ENCODE data around the gene SETMAR.

SETMAR gene

GRCh38 chr3:4336850-4337546 lies 33.8 kb downstream of the SETMAR start:
- Histone ChIP-seq H3K4me2 (ENCODE audit: low read length) (no peak overlapping the region), H2BK5ac (ENCODE audit: low read length) (no peak overlapping the region), H3K56ac (ENCODE audit: low read length) (no peak overlapping the region), H2BK120ac (ENCODE audit: low read depth, low read length) (no peak overlapping the region), H4K8ac (ENCODE audit: low read depth, low read length) (no peak overlapping the region), H3K18ac (ENCODE audit: low read length) (no peak overlapping the region), H3K4ac (ENCODE audit: low read depth, low read length) (no peak overlapping the region), H3K4me3 (ENCODE audit: low read length) (no peak overlapping the region), H3K79me1 (ENCODE audit: low read length) (no peaks in the 10 kb centered on the region), H2BK15ac (replicated peaks; ENCODE audit: low read depth) (no peak overlapping the region), H3K27me3 (ENCODE audit: insufficient read depth, low read length, poor library complexity) (no peaks in the 10 kb centered on the region), H3K23ac (ENCODE audit: low read length) (no peak overlapping the region), H3K27ac (ENCODE audit: low read depth, low read length) (no peak overlapping the region), H3K79me2 (ENCODE audit: control insufficient read depth, insufficient read depth, low read length) (no peaks in the 10 kb centered on the region), H2AK5ac (ENCODE audit: low read length) (no peak overlapping the region), H3K36me3 (ENCODE audit: control insufficient read depth, insufficient read depth, low read length) (no peaks in the 10 kb centered on the region), H3K4me1 (ENCODE audit: control insufficient read depth, low read depth, low read length) (peaks cover 3% of the 10 kb centered on the region), H3K9ac (ENCODE audit: low read length) (no peak overlapping the region), H4K5ac (ENCODE audit: low read length) (no peak overlapping the region)
- DNase-seq: no peak
- WGBS (ENCODE audit: extremely low coverage, insufficient coverage, low lambda C conversion rate): no CpG with 5 or more reads among the region's 3 CpGs

- Histone ChIP-seq H3K36me3 (ENCODE audit: control insufficient read depth, insufficient read depth, low read length) (no peaks in the 10 kb centered on the region), H3K56ac (ENCODE audit: low read length) (no peak overlapping the region), H3K79me1 (ENCODE audit: low read length) (no peaks in the 10 kb centered on the region), H3K4me1 (ENCODE audit: control insufficient read depth, low read depth, low read length) (peaks cover 1% of the 10 kb centered on the region), H3K4me2 (ENCODE audit: low read length) (no peak overlapping the region), H3K4ac (ENCODE audit: low read depth, low read length) (no peak overlapping the region), H3K18ac (ENCODE audit: low read length) (no peak overlapping the region), H3K79me2 (ENCODE audit: control insufficient read depth, insufficient read depth, low read length) (no peaks in the 10 kb centered on the region), H2BK15ac (replicated peaks; ENCODE audit: low read depth) (no peak overlapping the region), H3K27me3 (ENCODE audit: insufficient read depth, low read length, poor library complexity) (no peaks in the 10 kb centered on the region), H3K9ac (ENCODE audit: low read length) (no peak overlapping the region), H2BK5ac (ENCODE audit: low read length) (no peak overlapping the region), H3K23ac (ENCODE audit: low read length) (no peak overlapping the region), H3K4me3 (ENCODE audit: low read length) (no peak overlapping the region), H3K27ac (ENCODE audit: low read depth, low read length) (no peak overlapping the region), H4K5ac (ENCODE audit: low read length) (no peak overlapping the region), H2AK5ac (ENCODE audit: low read length) (no peak overlapping the region), H2BK120ac (ENCODE audit: low read depth, low read length) (no peak overlapping the region), H4K8ac (ENCODE audit: low read depth, low read length) (no peak overlapping the region)
- DNase-seq: no peak
- WGBS (ENCODE audit: extremely low coverage, insufficient coverage, low lambda C conversion rate): no CpG with 5 or more reads among the region's 5 CpGs
Measured at GRCh38 chr3:4338751-4339150, 35.6 kb downstream of the SETMAR start.

- H2BK5ac ChIP-seq (ENCODE audit: low read length): no peak overlapping the region
- no peak overlapping the region for H3K4me3 ChIP-seq (ENCODE audit: low read length)
- peaks cover 1% of the 10 kb centered on the region for H3K4me1 ChIP-seq (ENCODE audit: control insufficient read depth, low read depth, low read length)
- H3K9ac ChIP-seq (ENCODE audit: low read length): no peak overlapping the region
- no peak overlapping the region for H2BK120ac ChIP-seq (ENCODE audit: low read depth, low read length)
- H2BK15ac ChIP-seq (replicated peaks; ENCODE audit: low read depth): no peak overlapping the region
- H4K8ac ChIP-seq (ENCODE audit: low read depth, low read length): no peak overlapping the region
- no peak overlapping the region for H3K4ac ChIP-seq (ENCODE audit: low read depth, low read length)
- no peaks in the 10 kb centered on the region for H3K36me3 ChIP-seq (ENCODE audit: control insufficient read depth, insufficient read depth, low read length)
- H3K27me3 ChIP-seq (ENCODE audit: insufficient read depth, low read length, poor library complexity): no peaks in the 10 kb centered on the region
- no peaks in the 10 kb centered on the region for H3K79me2 ChIP-seq (ENCODE audit: control insufficient read depth, insufficient read depth, low read length)
- no peak overlapping the region for H3K18ac ChIP-seq (ENCODE audit: low read length)
- no peak overlapping the region for H4K5ac ChIP-seq (ENCODE audit: low read length)
- no peaks in the 10 kb centered on the region for H3K79me1 ChIP-seq (ENCODE audit: low read length)
- WGBS (ENCODE audit: extremely low coverage, insufficient coverage, low lambda C conversion rate): no CpG with 5 or more reads among the region's 4 CpGs
- H3K56ac ChIP-seq (ENCODE audit: low read length): no peak overlapping the region
- no peak overlapping the region for H2AK5ac ChIP-seq (ENCODE audit: low read length)
- no peak overlapping the region for H3K4me2 ChIP-seq (ENCODE audit: low read length)
- DNase-seq: no peak
- no peak overlapping the region for H3K27ac ChIP-seq (ENCODE audit: low read depth, low read length)
- H3K23ac ChIP-seq (ENCODE audit: low read length): no peak overlapping the region
Measured at GRCh38 chr3:4340077-4340410, 36.9 kb downstream of the SETMAR start.

GRCh38 chr3:4340411-4341335 lies 37.5 kb downstream of the SETMAR start:
- Histone ChIP-seq H3K23ac (ENCODE audit: low read length) (no peak overlapping the region), H3K27me3 (ENCODE audit: insufficient read depth, low read length, poor library complexity) (no peaks in the 10 kb centered on the region), H2AK5ac (ENCODE audit: low read length) (no peak overlapping the region), H3K9ac (ENCODE audit: low read length) (no peak overlapping the region), H3K27ac (ENCODE audit: low read depth, low read length) (no peak overlapping the region), H3K56ac (ENCODE audit: low read length) (no peak overlapping the region), H3K36me3 (ENCODE audit: control insufficient read depth, insufficient read depth, low read length) (no peaks in the 10 kb centered on the region), H2BK15ac (replicated peaks; ENCODE audit: low read depth) (no peak overlapping the region), H2BK120ac (ENCODE audit: low read depth, low read length) (no peak overlapping the region), H2BK5ac (ENCODE audit: low read length) (no peak overlapping the region), H3K4me2 (ENCODE audit: low read length) (no peak overlapping the region), H3K18ac (ENCODE audit: low read length) (no peak overlapping the region), H3K4me3 (ENCODE audit: low read length) (no peak overlapping the region), H3K79me2 (ENCODE audit: control insufficient read depth, insufficient read depth, low read length) (no peaks in the 10 kb centered on the region), H3K4me1 (ENCODE audit: control insufficient read depth, low read depth, low read length) (no peaks in the 10 kb centered on the region), H3K79me1 (ENCODE audit: low read length) (no peaks in the 10 kb centered on the region), H4K8ac (ENCODE audit: low read depth, low read length) (no peak overlapping the region), H4K5ac (ENCODE audit: low read length) (no peak overlapping the region), H3K4ac (ENCODE audit: low read depth, low read length) (no peak overlapping the region)
- DNase-seq: no peak
- no CpG with 5 or more reads among the region's 6 CpGs for WGBS (ENCODE audit: extremely low coverage, insufficient coverage, low lambda C conversion rate)

GRCh38 chr3:4341336-4341675 lies 38.1 kb downstream of the SETMAR start:
- no peak overlapping the region for H3K9ac ChIP-seq (ENCODE audit: low read length)
- DNase-seq: no peak
- H3K4me2 ChIP-seq (ENCODE audit: low read length): no peak overlapping the region
- no peak overlapping the region for H3K27ac ChIP-seq (ENCODE audit: low read depth, low read length)
- H2BK120ac ChIP-seq (ENCODE audit: low read depth, low read length): no peak overlapping the region
- H3K56ac ChIP-seq (ENCODE audit: low read length): no peak overlapping the region
- no peak overlapping the region for H4K5ac ChIP-seq (ENCODE audit: low read length)
- no peak overlapping the region for H4K8ac ChIP-seq (ENCODE audit: low read depth, low read length)
- no peak overlapping the region for H2AK5ac ChIP-seq (ENCODE audit: low read length)
- H3K18ac ChIP-seq (ENCODE audit: low read length): no peak overlapping the region
- H3K4me1 ChIP-seq (ENCODE audit: control insufficient read depth, low read depth, low read length): no peaks in the 10 kb centered on the region
- no peaks in the 10 kb centered on the region for H3K79me2 ChIP-seq (ENCODE audit: control insufficient read depth, insufficient read depth, low read length)
- H2BK5ac ChIP-seq (ENCODE audit: low read length): no peak overlapping the region
- H3K4ac ChIP-seq (ENCODE audit: low read depth, low read length): no peak overlapping the region
- no peak overlapping the region for H3K23ac ChIP-seq (ENCODE audit: low read length)
- H2BK15ac ChIP-seq (replicated peaks; ENCODE audit: low read depth): no peak overlapping the region
- no peak overlapping the region for H3K4me3 ChIP-seq (ENCODE audit: low read length)
- H3K79me1 ChIP-seq (ENCODE audit: low read length): no peaks in the 10 kb centered on the region
- H3K36me3 ChIP-seq (ENCODE audit: control insufficient read depth, insufficient read depth, low read length): no peaks in the 10 kb centered on the region
- H3K27me3 ChIP-seq (ENCODE audit: insufficient read depth, low read length, poor library complexity): no peaks in the 10 kb centered on the region
